IMR-90 (cell line): ENCODE data around the gene MACROD1. TPM values are rescaled to one million over a fixed set of nuclear protein-coding genes. Genes with fewer than 3 reads are reported as not detected.

Source experiments
- ATAC-seq: fragments of 200-7000 bp; cut with Tn5 transposase; 2 replicates; pipeline ENCODE4 v1.9.1; 2020; ENCODE audit warnings: low read depth, mild to moderate bottlenecking, moderate library complexity
- BruUV-seq: library from RNA; stranded (reverse); fragments of 400-500 nt; replicated peaks from 2 replicates; lab custom pipeline; 2021; lab: Mats Ljungman, UMichigan
- CTCF ChIA-PET: fragments of 300-600 bp; formaldehyde crosslinking; extraction: SDS; loops from one replicate; lab custom pipeline; 2021; ENCODE audit warnings: antibody characterized with exemption; lab: Yijun Ruan, JAX
- POLR2A ChIA-PET: fragments of 300-600 bp; sonication (Branson Sonifier 250); formaldehyde crosslinking; loops from one replicate; lab custom pipeline; 2022; ENCODE audit warnings: antibody characterized with exemption; ENCODE audit not compliant: unreplicated experiment; lab: Charles Lee
- DNase-seq: peaks from one replicate; pipeline ENCODE4 v3.0.0; 2013
- H2AFZ ChIP-seq: replicated peaks from 2 replicates; pipeline ENCODE3; 2013; ENCODE audit warnings: low read length, mild to moderate bottlenecking; ENCODE audit not compliant: poor library complexity
- H2AK5ac ChIP-seq: 2 replicates; pipeline ENCODE4 v1.6.1; 2013; ENCODE audit warnings: low read depth, low read length, inconsistent platforms
- H2AK9ac ChIP-seq: replicated peaks from 2 replicates; pipeline ENCODE3; 2013; ENCODE audit warnings: mild to moderate bottlenecking, low read depth, low read length, moderate library complexity; ENCODE audit not compliant: poor library complexity
- H2BK120ac ChIP-seq: 2 replicates; pipeline ENCODE4 v1.6.1; 2013; ENCODE audit warnings: low read depth, low read length, inconsistent platforms
- H2BK15ac ChIP-seq: 3 replicates; pipeline ENCODE4 v1.6.1; 2013; ENCODE audit warnings: low read depth, low read length, inconsistent platforms
- H2BK20ac ChIP-seq: 2 replicates; pipeline ENCODE4 v1.6.1; 2013; ENCODE audit warnings: low read depth, mild to moderate bottlenecking, inconsistent platforms, low read length, moderate library complexity
- H2BK5ac ChIP-seq: 2 replicates; pipeline ENCODE4 v1.6.1; 2013; ENCODE audit warnings: mild to moderate bottlenecking, low read depth, low read length, inconsistent platforms; ENCODE audit not compliant: poor library complexity, severe bottlenecking
- H3K14ac ChIP-seq: replicated peaks from 2 replicates; pipeline ENCODE4 v1.6.1; 2013; ENCODE audit warnings: low read depth, low read length, inconsistent platforms
- H3K18ac ChIP-seq: 2 replicates; pipeline ENCODE4 v1.6.1; 2013; ENCODE audit warnings: low read depth, low read length, control low read depth
- H3K23ac ChIP-seq: 2 replicates; pipeline ENCODE4 v1.6.1; 2013; ENCODE audit warnings: low read depth, low read length, inconsistent platforms
- H3K27ac ChIP-seq: 2 replicates; pipeline ENCODE4 v1.5.1; 2013; ENCODE audit warnings: mild to moderate bottlenecking, control low read depth, low read length; ENCODE audit not compliant: insufficient read depth
- H3K27me3 ChIP-seq: 2 replicates; pipeline ENCODE4 v1.6.1; 2013; ENCODE audit warnings: low read length; ENCODE audit not compliant: control insufficient read depth, insufficient read depth
- H3K36me3 ChIP-seq: 2 replicates; pipeline ENCODE4 v1.6.1; 2013; ENCODE audit warnings: low read length, mixed read lengths; ENCODE audit not compliant: control insufficient read depth, insufficient read depth
- H3K4ac ChIP-seq: 2 replicates; pipeline ENCODE4 v1.6.1; 2013; ENCODE audit warnings: low read depth, low read length, inconsistent platforms
- H3K4me1 ChIP-seq: 2 replicates; pipeline ENCODE4 v1.6.1; 2013; ENCODE audit warnings: low read length, mixed read lengths; ENCODE audit not compliant: control insufficient read depth, insufficient read depth
- H3K4me2 ChIP-seq: 2 replicates; pipeline ENCODE4 v1.6.1; 2013; ENCODE audit warnings: low read depth, mild to moderate bottlenecking, control low read depth, low read length, moderate library complexity
- H3K4me3 ChIP-seq: 2 replicates; pipeline ENCODE4 v1.5.1; 2013; ENCODE audit warnings: low read depth, mild to moderate bottlenecking, control low read depth, low read length, moderate library complexity; ENCODE audit not compliant: insufficient read depth
- H3K56ac ChIP-seq: 2 replicates; pipeline ENCODE4 v1.6.1; 2013; ENCODE audit warnings: low read length, inconsistent platforms; ENCODE audit not compliant: insufficient read depth; ENCODE audit errors: extremely low read depth
- H3K79me1 ChIP-seq, 2 experiments: 2 replicates each; pipeline ENCODE4 v1.6.1; 2013; ENCODE audit warnings: low read length in 2 of 2, inconsistent platforms in 1 of 2, low read depth in 1 of 2
- H3K9ac ChIP-seq: 2 replicates; pipeline ENCODE4 v1.6.1; 2013; ENCODE audit warnings: low read depth, low read length, control low read depth
- H3K9me1 ChIP-seq: 2 replicates; pipeline ENCODE4 v1.6.1; 2013; ENCODE audit warnings: low read length, inconsistent platforms; ENCODE audit not compliant: insufficient read depth
- H3K9me3 ChIP-seq: 2 replicates; pipeline ENCODE4 v1.6.1; 2013; ENCODE audit warnings: low read length; ENCODE audit not compliant: control insufficient read depth, insufficient read depth
- H4K20me1 ChIP-seq: 2 replicates; pipeline ENCODE4 v1.6.1; 2013; ENCODE audit warnings: low read length, inconsistent platforms; ENCODE audit not compliant: insufficient read depth
- H4K5ac ChIP-seq: 2 replicates; pipeline ENCODE4 v1.6.1; 2013; ENCODE audit warnings: mild to moderate bottlenecking, low read depth, low read length, control low read depth
- H4K8ac ChIP-seq, 2 experiments: 2 replicates each; pipeline ENCODE4 v1.6.1; 2013; ENCODE audit warnings: low read depth in 2 of 2, low read length in 2 of 2, control low read depth in 1 of 2, inconsistent platforms in 1 of 2
- H4K91ac ChIP-seq: 2 replicates; pipeline ENCODE4 v1.6.1; 2013; ENCODE audit warnings: low read depth, low read length, inconsistent platforms; ENCODE audit not compliant: insufficient read depth
- BHLHE40 ChIP-seq: fragments of 150-350 bp; IDR thresholded peaks from 2 replicates; pipeline ENCODE4 v1.6.1; 2016; ENCODE audit warnings: mild to moderate bottlenecking, low read depth, low read length
- CEBPB ChIP-seq: IDR thresholded peaks from 2 replicates; pipeline ENCODE4 v1.6.1; 2012; ENCODE audit warnings: low read depth, low read length, improper control_type of control experiment
- CHD1 ChIP-seq: IDR thresholded peaks from 2 replicates; pipeline ENCODE4 v1.6.1; 2012; ENCODE audit warnings: low read depth, low read length, improper control_type of control experiment
- FOS ChIP-seq: fragments of 150-350 bp; IDR thresholded peaks from 2 replicates; pipeline ENCODE4 v1.6.1; 2016; ENCODE audit warnings: low read depth, low read length
- MAFK ChIP-seq: IDR thresholded peaks from 2 replicates; pipeline ENCODE4 v1.6.1; 2012; ENCODE audit warnings: low read depth, low read length, improper control_type of control experiment
- MAZ ChIP-seq: IDR thresholded peaks from 2 replicates; pipeline ENCODE4 v1.6.1; 2012; ENCODE audit warnings: low read depth, mild to moderate bottlenecking, low read length, improper control_type of control experiment, moderate library complexity, borderline replicate concordance
- MXI1 ChIP-seq: IDR thresholded peaks from 2 replicates; pipeline ENCODE4 v1.6.1; 2012; ENCODE audit warnings: low read depth, mild to moderate bottlenecking, low read length, moderate library complexity, borderline replicate concordance
- NFE2L2 ChIP-seq: fragments of 150-350 bp; IDR thresholded peaks from 2 replicates; pipeline ENCODE4 v1.6.1; 2016; ENCODE audit warnings: low read depth, mild to moderate bottlenecking, low read length
- POLR2A ChIP-seq: IDR thresholded peaks from 2 replicates; pipeline ENCODE4 v1.6.1; 2012; ENCODE audit warnings: mild to moderate bottlenecking, low read depth, low read length
- RAD21 ChIP-seq: IDR thresholded peaks from 2 replicates; pipeline ENCODE4 v1.6.1; 2012; ENCODE audit warnings: low read length, improper control_type of control experiment
- RCOR1 ChIP-seq: IDR thresholded peaks from 2 replicates; pipeline ENCODE4 v1.6.1; 2012; ENCODE audit warnings: mild to moderate bottlenecking, low read length, improper control_type of control experiment; ENCODE audit not compliant: insufficient replicate concordance
- SMC3 ChIP-seq: fragments of 150-350 bp; IDR thresholded peaks from 2 replicates; pipeline ENCODE4 v1.6.1; 2016; ENCODE audit warnings: low read depth, mild to moderate bottlenecking, antibody characterized with exemption, low read length, moderate library complexity
- WGBS, 2 experiments: methylation state at CpG; one replicate each; pipeline versions ENCODE4 v1.1.5 to v1.1.7; 2013; ENCODE audit warnings: missing lambda C conversion rate in 2 of 2; ENCODE audit not compliant: insufficient read length in 1 of 2; ENCODE audit errors: extremely low coverage in 2 of 2; 5-methylcytosine and 5-hydroxymethylcytosine counted together
- dilution Hi-C: fragments of 300-500 bp; cut with HindIII; formaldehyde crosslinking; loops from one replicate; pipeline ENCODE4 v1.14.3; 2018; ENCODE audit warnings: low sequenced_read_pairs; ENCODE audit not compliant: unreplicated experiment
- in situ Hi-C: fragments of 300-500 bp; cut with MboI; formaldehyde crosslinking; loops from 3 replicates; pipeline ENCODE4 v1.14.3; 2019; ENCODE audit warnings: low sequenced_read_pairs, inconsistent platforms, mixed read lengths
- intact Hi-C: fragments of 100-400 bp; cut with micrococcal nuclease; formaldehyde crosslinking; loops from 2 replicates; pipeline ENCODE4 v1.10.0; 2022
- polyA plus RNA-seq, 3 experiments: library from polyadenylated mRNA; depleted of rRNA; stranded (reverse); fragments of >200 nt; gene quantifications; 2 replicates each; pipeline ENCODE4 v1.2.3, GENCODE V29; 2012; ENCODE audit warnings: low replicate concordance in 1 of 3
- total RNA-seq: library from RNA; depleted of rRNA; stranded (reverse); fragments of >200 nt; gene quantifications from 2 replicates; pipeline ENCODE4 v1.2.3, GENCODE V29; 2012
- TF ChIP-seq, protein P1 (sequence below): fragments of 150-350 bp; IDR thresholded peaks from 2 replicates; pipeline ENCODE4 v1.6.1; 2016; ENCODE audit warnings: low read depth, mild to moderate bottlenecking, low read length, moderate library complexity, borderline replicate concordance
- TF ChIP-seq, protein P2 (sequence below): fragments of 150-350 bp; IDR thresholded peaks from 2 replicates; pipeline ENCODE4 v1.6.1; 2017; ENCODE audit warnings: mild to moderate bottlenecking, antibody characterized with exemption, low read length, low read depth
- TF ChIP-seq, protein P3 (sequence below): conservative IDR thresholded peaks from 2 replicates; pipeline ENCODE4 v1.5.1; 2012; ENCODE audit warnings: mild to moderate bottlenecking, low read depth, low read length, improper control_type of control experiment

Gene MACROD1
- total and polyA plus RNA-seq, 2 of the 4 experiments (the other 2 are of a cell fraction), result 2.5 to 9.3 TPM

DNA sequence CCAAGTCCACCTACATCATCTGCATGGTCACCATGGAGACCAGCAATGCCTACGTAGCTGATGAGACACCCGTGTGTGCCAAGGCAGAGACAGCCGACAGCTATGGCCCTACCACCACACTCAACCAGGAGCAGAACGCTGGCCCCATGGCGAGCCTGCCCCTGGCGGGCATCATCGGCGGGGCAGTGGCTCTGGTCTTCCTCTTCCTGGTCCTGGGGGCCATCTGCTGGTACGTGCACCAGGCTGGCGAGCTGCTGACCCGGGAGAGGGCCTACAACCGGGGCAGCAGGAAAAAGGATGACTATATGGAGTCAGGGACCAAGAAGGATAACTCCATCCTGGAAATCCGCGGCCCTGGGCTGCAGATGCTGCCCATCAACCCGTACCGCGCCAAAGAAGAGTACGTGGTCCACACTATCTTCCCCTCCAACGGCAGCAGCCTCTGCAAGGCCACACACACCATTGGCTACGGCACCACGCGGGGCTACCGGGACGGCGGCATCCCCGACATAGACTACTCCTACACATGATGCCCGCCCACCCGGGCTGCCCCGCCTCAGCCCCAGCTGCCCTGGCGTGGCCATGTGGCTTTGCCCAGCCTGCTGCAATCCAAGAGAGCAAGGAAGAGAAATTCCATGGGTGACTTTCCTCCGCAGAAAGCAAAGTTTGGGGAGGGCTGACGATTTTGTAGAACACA, 48.0 kb downstream of the MACROD1 start:
- Histone ChIP-seq H3K4me3 (no peak overlapping the region), H3K56ac (no peak overlapping the region), H3K9me1 (peaks cover 13% of the 10 kb centered on the region), H4K20me1 (no peaks in the 10 kb centered on the region), H3K23ac (no peak overlapping the region), H3K4me2 (no peak overlapping the region), H2AK9ac (no peak overlapping the region), H2BK20ac (no peak overlapping the region), H2BK5ac (no peak overlapping the region), H2AK5ac (no peak overlapping the region), H3K4me1 (peaks cover 19% of the 10 kb centered on the region), H3K36me3 (no peaks in the 10 kb centered on the region), H3K27ac (no peak overlapping the region), H3K9ac (no peak overlapping the region), H2BK120ac (no peak overlapping the region), H2BK15ac (no peak overlapping the region), H4K91ac (no peak overlapping the region), H3K14ac (no peak overlapping the region), H4K5ac (no peak overlapping the region), H3K27me3 (no peaks in the 10 kb centered on the region), H3K9me3 (no peaks in the 10 kb centered on the region), H2AFZ (peak overlapping the region; percentile 44), H4K8ac (no peak overlapping the region), H3K4ac (no peak overlapping the region), H3K18ac (no peak overlapping the region), H3K79me1 (peaks cover 0 to 16% of the 10 kb centered on the region in 2 experiments; a peak in 2 of 4 replicates)
- DNase-seq, result no peak
- 90% methylated on average over 14 of the region's 32 CpGs; no CpG with 5 or more reads in 1 of the 2 experiments for WGBS, 2 experiments
- ChIA-PET POLR2A (no interaction called here), CTCF (no interaction called here)
- no peak for ATAC-seq
- dilution Hi-C loops (no loop called here), intact Hi-C loops (no loop called here), in situ Hi-C loops (no loop called here)
- BruUV-seq, result no TSS peak
- no peak for TF ChIP-seq BHLHE40
- no peak for TF ChIP-seq RCOR1
- TF ChIP-seq, protein P1, sequence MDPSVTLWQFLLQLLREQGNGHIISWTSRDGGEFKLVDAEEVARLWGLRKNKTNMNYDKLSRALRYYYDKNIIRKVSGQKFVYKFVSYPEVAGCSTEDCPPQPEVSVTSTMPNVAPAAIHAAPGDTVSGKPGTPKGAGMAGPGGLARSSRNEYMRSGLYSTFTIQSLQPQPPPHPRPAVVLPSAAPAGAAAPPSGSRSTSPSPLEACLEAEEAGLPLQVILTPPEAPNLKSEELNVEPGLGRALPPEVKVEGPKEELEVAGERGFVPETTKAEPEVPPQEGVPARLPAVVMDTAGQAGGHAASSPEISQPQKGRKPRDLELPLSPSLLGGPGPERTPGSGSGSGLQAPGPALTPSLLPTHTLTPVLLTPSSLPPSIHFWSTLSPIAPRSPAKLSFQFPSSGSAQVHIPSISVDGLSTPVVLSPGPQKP, result no peak
- no peak for TF ChIP-seq FOS
- no peak for TF ChIP-seq CHD1
- TF ChIP-seq SMC3, result no peak
- TF ChIP-seq, protein P2, sequence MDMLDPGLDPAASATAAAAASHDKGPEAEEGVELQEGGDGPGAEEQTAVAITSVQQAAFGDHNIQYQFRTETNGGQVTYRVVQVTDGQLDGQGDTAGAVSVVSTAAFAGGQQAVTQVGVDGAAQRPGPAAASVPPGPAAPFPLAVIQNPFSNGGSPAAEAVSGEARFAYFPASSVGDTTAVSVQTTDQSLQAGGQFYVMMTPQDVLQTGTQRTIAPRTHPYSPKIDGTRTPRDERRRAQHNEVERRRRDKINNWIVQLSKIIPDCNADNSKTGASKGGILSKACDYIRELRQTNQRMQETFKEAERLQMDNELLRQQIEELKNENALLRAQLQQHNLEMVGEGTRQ, result no peak
- TF ChIP-seq RAD21, result no peak
- TF ChIP-seq, protein P3, sequence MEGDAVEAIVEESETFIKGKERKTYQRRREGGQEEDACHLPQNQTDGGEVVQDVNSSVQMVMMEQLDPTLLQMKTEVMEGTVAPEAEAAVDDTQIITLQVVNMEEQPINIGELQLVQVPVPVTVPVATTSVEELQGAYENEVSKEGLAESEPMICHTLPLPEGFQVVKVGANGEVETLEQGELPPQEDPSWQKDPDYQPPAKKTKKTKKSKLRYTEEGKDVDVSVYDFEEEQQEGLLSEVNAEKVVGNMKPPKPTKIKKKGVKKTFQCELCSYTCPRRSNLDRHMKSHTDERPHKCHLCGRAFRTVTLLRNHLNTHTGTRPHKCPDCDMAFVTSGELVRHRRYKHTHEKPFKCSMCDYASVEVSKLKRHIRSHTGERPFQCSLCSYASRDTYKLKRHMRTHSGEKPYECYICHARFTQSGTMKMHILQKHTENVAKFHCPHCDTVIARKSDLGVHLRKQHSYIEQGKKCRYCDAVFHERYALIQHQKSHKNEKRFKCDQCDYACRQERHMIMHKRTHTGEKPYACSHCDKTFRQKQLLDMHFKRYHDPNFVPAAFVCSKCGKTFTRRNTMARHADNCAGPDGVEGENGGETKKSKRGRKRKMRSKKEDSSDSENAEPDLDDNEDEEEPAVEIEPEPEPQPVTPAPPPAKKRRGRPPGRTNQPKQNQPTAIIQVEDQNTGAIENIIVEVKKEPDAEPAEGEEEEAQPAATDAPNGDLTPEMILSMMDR, result no peak
- TF ChIP-seq MXI1, result no peak
- TF ChIP-seq MAZ, result no peak
- no peak for TF ChIP-seq CEBPB
- no peak for TF ChIP-seq POLR2A
- no peak for TF ChIP-seq NFE2L2
- TF ChIP-seq MAFK, result no peak
